ENCODE data around the gene CLEC4G.

DNA sequence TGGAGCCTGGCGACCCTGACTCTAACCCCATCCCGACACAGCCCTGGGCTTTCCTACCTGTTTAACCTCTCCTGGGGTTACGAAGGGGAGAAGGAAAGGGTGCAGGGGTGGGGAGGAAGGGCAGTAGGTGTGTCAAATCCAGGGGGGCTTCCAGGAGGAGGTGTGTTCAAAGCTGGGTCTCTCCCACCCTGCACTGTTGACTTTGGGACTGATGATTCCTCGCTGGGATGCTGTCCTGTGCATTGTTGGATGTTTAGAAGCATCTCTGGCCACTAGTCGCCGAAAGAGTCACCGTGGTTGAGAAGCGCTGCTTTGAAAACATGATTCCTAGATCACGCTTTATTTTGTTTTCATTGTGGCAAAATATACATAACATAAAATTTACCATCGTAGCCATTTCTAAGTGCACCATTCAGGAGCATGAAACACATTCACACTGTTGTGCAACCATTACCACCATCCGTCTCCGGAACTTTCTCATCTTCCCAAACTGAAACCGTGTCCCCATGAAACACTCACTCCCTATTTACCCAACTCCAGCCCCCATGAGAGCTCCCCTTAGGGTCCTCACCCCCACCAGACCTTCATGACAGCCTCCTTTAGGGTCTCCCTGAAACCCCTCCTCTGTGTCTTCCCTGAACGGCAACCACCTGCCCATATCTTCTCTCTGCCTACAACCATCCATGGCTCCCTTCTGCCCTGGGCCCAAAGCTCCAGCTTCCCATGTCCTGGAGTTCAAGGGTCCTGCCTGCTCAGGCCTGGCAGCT lies 25.5 kb downstream of the CLEC4G start:
- TF ChIP-seq, protein P1, sequence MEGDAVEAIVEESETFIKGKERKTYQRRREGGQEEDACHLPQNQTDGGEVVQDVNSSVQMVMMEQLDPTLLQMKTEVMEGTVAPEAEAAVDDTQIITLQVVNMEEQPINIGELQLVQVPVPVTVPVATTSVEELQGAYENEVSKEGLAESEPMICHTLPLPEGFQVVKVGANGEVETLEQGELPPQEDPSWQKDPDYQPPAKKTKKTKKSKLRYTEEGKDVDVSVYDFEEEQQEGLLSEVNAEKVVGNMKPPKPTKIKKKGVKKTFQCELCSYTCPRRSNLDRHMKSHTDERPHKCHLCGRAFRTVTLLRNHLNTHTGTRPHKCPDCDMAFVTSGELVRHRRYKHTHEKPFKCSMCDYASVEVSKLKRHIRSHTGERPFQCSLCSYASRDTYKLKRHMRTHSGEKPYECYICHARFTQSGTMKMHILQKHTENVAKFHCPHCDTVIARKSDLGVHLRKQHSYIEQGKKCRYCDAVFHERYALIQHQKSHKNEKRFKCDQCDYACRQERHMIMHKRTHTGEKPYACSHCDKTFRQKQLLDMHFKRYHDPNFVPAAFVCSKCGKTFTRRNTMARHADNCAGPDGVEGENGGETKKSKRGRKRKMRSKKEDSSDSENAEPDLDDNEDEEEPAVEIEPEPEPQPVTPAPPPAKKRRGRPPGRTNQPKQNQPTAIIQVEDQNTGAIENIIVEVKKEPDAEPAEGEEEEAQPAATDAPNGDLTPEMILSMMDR (IDR thresholded peaks at IDR 0.05): no peak
- TF ChIP-seq POLR2A (IDR thresholded peaks at IDR 0.05): no peak
